ENCODE measurements around the gene COL23A1.

Gene COL23A1

DNA sequence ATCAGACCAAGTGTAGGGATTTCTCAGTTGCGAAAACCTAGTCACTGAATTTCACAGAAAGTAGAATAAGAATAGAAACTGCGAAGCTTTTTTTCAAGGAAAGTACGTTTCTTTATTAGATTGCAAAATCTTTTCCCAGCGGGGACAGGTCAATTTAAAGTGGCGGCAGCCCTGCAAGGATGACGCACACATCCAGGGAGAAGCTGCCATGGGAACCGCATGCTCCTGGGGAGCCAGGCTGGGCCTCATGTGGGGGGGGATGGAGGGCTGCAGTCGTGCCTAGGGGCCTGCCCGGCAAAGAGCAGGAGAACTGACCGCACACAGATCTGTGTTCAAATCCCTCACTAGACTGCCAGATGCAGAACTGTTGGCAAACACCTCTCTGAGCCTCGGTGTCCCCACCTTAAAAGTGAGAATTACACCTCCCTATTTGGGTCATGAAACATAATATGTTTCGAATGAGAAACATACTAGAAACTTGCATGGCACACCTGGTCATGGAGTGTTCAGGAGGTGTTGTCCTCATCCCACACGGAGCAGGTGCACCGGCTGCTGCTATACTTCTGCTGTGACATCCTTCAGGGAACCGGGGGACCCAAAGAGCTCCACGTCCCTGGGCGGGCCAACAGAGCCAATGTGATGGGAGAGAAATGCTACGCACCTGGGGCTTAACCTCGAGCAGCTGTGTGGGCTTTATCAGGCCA, 229.8 kb downstream of the COL23A1 start:
- no peak for DNase-seq (ENCODE audit: low read depth)

DNA sequence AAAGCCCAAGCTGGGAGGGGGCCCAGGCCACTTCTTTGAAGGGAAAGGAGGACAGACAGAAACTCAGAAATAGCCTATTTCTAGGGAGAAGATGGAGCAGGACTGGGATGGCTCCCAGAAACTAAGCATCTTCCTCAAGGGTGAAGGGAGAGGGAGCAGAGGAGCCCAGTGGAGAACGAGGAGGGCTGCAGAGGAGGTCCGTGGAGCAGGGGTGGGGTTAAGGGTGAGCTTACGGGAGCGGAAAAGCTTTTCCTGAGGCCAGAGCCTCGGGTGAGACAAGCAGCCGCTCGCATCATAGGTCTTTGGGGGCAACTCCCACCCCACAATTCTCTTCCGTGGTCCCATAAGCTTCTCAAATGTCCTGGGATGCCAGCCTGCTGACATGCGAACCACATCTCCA, 230.5 kb downstream of the COL23A1 start:
- DNase-seq (ENCODE audit: low read depth), result no peak

DNA sequence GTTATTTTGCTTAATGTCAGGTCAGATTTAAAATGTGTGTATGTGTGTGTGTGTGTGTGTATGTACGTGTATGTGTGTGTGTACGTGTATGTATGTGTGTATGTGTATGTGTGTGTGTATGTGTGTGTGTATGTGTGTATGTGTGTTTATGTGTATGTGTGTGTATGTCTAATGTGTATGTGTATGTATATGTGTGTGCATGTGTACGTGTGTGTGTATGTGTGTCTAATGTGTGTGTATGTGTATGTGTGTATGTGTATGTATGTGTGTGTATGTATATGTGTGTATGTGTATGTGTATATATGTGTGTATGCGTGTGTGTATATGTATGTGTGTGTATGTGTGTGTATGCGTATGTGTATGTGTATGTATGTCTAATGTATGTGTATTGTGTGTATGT, 232.5 kb downstream of the COL23A1 start:
- no peak for DNase-seq (ENCODE audit: low read depth)

DNA sequence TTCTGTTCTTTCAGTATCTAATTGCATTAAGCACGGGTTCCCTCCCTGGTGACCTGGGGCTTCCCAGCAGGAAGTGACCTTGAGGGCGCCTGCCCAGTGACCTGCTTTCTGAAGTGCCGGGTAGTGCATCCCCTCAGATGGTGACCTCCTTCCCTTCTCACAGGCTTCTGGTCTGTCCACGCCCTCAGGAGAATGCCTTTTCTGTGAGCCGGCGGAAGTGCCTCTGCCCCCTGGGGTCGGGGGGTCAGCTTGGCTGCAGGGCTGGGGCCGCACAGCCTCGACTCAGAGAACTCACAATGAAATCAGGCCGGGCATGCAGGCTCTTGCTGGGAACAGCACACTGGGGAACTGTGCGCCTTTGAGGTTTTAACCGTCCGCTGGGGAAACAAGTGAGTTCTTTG, 233.1 kb downstream of the COL23A1 start:
- no peak for DNase-seq (ENCODE audit: low read depth)

DNA sequence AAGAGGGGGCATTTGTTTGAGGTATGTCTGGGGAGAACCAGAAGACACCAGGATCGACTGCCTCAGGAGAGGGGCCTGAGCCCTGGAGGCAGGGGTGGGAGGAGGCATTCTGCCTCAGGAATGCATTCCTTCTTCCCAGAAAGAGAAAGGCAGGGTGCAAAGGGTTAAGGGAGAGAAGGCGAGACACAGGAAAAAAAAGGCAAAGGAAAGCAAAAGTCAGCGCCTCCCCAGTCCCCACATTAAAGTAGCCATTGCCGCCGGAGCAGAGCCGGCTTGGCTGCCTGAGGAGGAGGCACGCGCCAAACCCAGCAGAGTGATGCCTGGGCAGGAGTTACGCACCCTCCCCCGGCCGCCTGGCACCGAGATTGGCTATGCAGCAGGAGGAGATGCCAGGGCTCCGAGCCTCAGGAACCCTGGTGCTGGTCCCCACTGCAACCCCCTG, 233.7 kb downstream of the COL23A1 start:
- no peak for DNase-seq (ENCODE audit: low read depth)

DNA sequence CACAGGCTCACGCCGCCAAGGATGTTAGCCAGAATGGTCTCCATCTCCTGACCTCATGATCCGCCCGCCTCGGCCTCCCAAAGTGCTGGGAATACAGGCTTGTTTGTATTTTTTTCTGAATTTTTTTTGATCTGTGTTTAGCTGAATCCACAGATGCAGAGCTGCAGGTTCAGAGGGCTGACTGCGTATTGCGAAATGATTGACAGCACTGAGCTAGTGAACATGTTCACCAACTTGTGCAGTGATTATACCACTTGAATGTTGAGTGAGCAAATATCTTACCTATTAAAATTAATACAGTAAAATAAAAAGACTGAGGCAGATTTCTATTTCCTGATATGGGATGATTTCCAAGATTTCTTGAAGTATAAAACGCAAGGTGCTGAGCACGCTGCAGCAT, 234.5 kb downstream of the COL23A1 start:
- no peak for DNase-seq (ENCODE audit: low read depth)

DNA sequence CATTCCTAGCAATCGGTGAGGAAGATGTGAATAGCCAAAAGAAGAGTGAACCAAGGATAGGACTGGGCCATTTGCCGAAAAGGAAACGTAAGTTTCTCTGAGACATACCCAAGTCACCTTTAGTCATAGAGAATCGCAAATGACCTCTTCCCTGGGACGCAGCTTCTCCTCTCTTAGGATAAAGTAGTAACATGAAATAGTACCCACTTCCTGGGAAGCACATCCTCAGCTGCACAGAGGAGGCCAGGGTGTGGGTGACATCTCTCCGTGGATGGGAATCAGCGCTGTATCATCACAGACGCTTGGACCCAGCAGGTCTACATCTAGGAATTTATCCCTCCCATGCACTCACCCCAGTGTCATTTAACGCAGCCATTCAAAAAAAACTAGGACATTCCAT, 236.7 kb downstream of the COL23A1 start:
- no peak for DNase-seq (ENCODE audit: low read depth)

DNA sequence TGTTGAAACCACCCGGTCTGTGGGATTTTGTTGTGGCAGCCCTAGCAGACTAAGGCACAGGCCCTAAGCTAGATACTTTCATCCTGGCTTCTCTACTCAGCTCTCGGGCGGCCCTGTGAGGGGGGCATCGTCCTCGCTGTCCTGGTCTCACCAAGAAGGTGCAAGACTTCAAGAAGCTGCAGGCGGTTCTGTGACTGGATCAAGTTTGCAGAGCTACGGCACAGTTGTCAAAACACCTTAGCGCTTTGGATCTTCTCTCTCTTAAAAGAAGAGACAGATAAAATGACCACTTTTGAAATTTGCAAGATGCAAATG, 238.2 kb downstream of the COL23A1 start:
- no peak for DNase-seq (ENCODE audit: low read depth)

DNA sequence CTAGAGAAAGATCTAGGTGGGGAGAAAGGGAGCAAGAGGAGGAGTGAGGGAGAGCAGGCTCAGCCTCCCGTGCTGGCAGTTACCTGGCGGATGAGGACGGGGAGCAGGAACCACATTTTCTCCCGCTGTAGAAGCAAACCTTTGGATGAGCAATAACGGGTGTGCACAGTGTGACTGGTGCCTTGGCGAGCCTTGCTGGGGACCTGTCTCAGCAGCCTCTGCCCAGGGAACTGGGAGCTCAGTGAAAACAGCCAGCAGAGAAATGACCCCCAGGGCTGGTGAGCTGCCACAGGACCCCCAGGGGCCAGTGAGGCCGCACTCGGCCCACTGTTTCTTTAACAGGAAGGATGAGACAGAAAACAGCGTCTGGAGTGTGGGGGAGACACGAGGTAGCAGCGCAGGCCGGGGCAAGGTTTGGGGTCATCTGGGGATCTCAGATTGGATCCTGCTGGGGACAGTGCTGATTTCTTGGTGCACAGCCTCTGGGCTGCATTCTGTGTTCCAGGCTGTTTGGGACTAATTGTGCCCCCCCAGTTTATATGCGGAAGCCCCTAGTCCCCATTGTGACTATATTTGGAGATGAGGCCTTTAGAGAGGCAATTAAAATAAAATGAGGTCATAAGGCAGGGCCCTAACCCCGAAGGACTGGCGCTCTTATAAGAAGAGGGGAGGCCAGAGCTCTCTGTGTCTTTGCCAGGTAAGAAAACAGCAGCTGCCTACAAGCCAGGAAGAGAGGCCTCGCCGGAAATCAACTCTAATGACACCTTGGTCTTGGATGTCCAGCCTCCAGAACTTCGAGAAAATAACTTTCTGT, 238.8 kb downstream of the COL23A1 start:
- DNase-seq (ENCODE audit: low read depth), result no peak

DNA sequence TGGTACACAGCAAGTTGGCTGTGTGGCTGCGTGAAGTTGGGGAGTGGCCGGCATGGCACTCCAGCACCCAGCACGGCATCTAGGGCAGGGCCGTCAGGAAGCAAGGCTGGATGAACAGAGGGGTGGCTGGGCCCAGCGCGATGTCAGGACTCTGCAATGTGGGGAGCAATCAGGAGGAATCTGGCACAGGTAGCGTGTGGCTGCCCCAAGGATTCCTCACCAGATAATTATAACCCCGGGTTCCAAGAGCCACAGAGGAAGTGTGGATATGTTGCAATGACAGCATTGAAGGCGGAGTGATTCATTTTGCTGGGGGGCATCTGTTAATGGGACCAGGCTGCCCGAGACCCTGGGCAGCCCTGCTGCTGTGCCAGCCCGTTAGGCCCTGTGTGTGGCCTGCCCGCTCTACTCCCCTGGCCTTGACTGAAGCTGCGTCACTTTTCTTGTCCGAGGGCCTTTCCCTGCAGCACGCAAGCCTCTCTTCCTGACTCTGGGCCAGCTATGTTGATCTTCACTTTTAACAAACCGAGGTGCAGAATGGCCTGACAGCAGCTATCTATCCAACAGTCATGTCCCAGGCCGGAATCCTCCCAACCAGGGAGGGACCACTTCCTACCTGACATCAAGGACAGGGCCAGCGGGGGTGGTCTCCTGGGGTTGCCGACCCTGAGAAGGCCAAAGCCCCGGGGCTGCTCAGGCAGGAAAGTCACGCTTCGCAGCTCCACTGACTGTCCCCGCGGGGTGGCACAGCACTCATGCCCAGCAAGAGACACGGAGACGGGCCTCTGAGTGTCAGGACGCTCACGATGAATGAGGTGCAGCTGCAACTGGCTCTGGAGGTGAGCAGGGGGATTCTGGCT, 239.6 kb downstream of the COL23A1 start:
- DNase-seq (ENCODE audit: low read depth), result no peak

DNA sequence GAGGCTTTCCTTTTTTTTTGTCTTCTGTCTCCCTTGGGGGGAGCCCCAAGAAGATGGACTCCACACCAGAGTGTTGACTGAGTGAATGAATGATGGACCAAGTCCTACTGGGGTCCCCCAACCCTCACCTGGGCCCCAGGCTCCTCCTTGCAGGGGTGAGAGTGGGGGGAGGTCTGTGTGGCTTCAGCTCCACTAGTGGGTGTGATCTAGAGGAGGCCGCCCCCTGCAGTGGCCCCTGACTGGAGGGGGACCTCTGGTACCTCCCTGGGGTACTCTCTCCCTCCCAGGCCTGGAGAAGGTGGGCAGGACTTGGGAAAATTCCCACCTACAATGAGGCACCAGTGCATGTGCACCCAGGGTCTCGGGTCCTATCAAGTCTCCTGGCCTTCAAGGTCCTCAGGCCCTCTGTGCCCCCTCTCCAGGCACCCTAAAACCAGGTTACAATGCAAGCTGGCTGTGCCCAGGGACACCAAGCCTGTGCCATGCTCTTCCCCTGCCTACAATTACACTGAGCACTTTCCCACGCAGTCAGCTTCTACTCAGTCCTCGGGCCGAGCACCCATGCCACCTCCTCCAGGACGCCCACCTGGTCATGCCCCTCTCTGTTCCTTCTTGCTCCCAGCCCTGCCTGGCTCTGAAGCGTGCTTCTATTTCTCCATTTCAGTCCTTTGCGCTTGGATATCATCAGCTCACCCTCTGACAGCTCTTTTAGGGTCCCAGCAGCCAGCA, 240.4 kb downstream of the COL23A1 start:
- no peak for DNase-seq (ENCODE audit: low read depth)

DNA sequence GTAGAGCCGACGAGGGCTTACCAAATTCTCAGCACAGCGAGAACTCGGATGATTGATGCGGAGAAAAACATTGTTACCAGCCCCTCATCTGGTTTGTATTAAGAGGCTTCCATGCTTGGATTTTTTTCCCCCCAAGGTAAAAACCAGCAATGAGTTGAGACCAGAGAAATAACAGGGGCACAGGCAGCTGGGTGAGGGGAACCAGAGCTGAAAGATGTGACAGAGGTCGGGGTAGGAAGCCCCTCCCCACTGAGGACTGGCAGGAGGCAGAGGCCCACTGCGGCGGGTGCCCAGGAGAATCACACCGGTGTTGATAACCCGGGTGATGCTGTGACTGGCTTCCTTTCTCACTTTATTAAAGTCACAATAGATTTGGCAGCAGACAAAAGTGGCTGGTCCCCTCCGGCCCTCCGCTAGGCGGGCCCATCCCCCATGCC, 241.1 kb downstream of the COL23A1 start:
- DNase-seq (ENCODE audit: low read depth), result no peak

DNA sequence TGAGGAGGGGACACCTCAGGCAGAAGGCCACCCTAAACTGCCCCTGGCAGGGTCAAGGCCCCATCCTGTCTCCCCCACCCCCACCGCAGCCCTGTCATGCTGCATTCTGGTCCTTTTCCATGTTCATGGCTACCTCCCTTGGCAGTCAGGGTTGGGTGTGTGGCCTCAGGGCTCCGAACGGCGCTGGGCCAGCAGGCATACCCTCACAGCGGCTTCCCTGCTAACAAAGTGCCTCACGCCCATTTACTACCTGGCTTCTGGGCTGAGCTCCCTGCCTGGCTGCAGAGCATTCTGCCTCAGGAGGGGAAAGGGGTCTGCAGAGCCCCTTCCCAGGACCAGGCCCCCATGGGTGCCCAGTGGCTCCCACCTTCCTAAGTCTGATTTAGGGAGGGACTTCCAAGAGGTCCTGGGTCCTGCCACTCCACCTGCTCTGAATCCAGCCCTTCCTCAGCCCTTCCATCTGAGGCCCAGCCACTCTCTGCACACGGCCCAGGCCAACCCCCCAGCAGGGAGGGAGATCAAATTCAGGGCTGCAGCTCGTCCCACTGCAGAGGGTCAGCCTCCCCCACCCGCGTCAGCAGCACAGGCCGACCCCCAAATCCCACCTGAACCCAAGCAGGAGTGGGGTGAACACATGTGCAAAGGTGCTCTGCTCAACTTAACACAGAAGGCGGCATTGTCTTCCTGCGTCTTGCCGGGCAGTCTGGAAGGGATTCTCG, 241.7 kb downstream of the COL23A1 start:
- no peak for DNase-seq (ENCODE audit: low read depth)

DNA sequence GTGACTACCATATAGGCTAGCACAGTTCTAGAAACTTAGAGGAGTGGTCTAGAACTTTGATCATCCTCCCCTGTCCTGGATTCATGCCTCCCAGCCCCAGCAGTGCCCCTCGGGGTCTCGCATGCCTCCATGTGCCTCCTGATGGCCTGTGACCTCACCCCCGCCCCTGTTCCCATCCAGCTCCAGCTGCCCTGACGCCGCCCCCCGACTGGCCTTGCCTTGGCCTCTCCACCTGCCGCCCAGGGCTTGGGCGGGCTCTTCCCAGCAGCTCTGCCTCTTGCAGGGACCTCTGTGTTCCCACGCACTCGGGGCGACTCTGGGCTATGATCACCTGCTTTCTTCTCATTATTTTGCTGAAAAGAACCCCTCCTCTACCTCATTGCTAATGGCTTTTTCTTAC, 242.2 kb downstream of the COL23A1 start:
- no peak for DNase-seq (ENCODE audit: low read depth)

DNA sequence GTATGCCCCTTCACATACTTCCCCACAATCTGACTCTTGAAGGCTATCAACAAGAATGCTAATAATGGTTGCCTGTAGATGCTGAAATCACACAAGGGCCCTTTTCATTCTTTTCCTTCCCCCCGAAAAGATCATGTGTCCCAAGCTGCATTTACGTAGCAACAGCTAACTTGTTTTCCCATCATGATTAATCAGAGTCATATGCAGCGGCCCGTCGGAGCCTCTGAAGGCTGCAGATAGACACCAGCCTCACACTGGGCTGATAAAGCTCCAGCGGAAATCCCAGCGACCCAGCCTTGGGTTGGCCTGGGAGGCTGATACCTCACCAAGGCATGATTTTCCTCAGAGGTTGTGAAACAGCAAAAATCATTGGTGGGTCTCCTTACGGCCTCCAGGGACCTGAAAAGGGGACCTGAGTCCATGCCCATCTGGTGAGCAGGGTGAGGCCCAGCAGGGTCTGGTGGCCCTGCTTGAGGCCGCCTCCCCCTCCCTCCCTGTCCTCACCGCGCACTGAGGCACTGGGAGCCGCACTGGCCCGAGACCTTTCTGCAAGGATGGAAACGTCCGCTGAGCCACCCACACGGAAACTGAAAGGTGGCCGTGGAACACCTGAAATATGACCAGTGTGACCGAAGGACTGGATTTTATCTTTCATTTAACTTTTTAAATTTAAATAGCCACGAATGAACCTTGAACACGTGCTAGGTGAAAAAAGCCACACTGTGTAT, 243.4 kb downstream of the COL23A1 start:
- no peak for DNase-seq (ENCODE audit: low read depth)

DNA sequence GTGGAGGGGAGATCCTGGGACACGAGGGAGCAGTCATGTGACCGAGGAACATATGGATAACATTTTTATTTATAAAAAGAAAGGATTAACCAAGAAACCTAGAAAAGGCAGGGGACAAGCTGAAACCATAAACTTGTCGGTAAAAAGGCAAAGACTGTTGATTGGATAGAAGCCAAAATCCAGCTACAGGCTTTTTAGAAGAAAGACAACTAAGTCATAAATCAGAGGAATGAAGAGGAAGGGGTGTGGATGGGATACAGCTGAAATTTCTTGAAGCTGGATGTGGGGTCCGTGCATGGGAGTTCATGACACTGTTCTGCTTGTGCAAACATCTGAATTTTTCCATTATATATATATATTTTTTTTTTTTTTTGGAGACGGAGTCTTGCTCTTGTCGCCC, 246.9 kb downstream of the COL23A1 start:
- no peak for DNase-seq (ENCODE audit: low read depth)

DNA sequence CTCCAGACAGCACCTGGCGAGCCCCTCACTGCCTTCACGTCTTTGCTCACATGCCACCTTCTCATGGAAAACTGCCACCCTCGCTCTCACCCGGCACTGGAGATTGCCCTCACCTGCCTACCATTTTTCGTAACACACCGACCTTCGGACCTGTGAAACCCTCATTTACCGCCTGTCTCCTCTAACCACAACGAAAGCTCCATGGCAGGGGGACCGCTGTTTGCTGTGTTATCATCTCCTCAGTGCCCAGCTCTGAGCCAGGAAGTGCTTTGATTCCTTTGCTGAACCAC, 248.4 kb downstream of the COL23A1 start:
- no peak for DNase-seq (ENCODE audit: low read depth)

DNA sequence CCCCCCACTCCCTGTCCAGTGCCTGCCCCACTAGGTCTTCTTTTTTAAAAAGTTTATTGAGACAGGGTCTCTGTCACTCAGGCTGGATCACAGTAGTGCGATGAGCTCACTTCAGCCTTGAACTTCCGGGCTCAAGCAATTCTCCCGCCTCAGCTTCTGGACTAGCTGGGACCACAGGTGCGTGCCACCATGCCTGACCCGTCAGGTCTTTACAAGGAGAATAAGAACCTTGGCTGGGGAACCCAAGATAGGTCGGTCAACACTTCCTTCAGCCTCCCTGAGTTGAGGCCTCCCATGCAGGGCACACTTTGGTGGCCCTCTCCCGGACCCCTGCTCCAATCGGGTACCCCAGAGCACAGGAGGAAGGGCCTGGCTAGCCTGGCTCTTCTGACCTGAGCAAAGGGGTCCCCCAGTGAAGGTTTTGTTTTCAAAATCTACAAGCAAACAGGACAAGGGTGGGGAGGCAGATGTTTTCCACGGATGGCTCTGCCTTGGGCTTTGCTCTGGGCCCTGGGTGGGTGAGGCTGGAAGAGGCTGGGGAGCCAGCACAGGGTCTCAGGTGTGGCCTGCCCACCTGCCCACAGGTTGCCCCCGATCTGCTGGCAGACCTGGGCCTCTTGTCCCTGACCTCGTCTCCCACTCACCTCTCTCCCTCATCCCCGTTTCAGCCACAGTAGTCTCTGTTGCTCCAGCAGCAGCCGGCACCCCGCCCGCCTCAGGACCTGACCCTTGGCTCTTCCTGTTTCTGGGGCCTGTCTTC, 248.9 kb downstream of the COL23A1 start:
- DNase-seq (ENCODE audit: low read depth), result no peak

DNA sequence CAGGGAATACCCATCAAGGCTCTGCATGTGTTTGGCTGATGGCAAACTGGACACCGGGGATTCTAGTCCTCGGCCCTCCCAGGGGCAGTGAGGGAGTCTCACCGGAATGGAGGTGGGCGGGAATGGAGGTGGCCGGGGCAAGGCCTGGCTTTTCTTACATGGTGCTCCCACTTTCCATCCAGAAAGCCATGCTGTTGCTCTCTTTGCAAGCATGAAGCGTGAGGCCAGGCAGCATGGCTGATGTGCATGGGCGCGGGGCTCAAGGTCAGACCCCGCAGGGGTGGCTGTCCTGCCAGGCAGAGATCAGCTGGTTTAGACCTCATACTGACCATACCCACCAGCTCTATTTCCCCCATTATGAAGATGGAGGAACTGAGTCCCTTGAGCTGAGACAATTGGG, 249.6 kb downstream of the COL23A1 start:
- DNase-seq (ENCODE audit: low read depth), result no peak

DNA sequence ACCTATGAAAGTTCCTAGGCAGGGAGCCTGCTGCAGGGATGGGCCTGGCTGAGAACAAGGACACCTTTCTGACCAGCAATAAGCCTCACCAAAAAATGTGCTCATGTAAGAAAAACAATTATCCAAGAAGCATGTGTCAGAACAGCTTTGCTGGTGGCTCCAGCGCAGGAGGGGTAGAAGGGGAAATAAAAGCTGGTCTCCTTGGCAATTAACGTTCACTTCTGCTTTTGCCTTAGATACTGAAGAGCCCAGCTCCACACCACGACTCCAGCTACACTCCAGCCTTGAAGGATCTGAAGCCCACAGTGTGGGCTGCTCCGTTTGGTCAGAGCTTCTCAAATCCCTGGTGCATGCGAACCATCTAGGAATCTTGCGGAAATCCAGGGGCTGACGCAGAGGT, 250.0 kb downstream of the COL23A1 start:
- no peak for DNase-seq (ENCODE audit: low read depth)

Data from EH (cell line).